Tibial nerve (tissue), 3 donors: ENCODE data around the gene GNAZ.

ENCODE experiments used
- CTCF ChIP-seq, 5 experiments: fragments of 200-600 bp in 3 of 5; fragments of 450-650 bp in 2 of 5; sonication (generic) in 3 of 5; IDR thresholded peaks; one replicate each; pipeline ENCODE4 v1.5.1; 2016 to 2019; ENCODE audit warnings: antibody characterized with exemption in 5 of 5, mild to moderate bottlenecking in 3 of 5, moderate library complexity in 2 of 5
- POLR2A ChIP-seq, 2 donors: fragments of 450-650 bp; IDR thresholded peaks; one replicate each; pipeline ENCODE4 v1.6.1; 2017; ENCODE audit warnings: antibody characterized with exemption in 2 of 2, mild to moderate bottlenecking in 2 of 2, moderate library complexity in 2 of 2

- TF ChIP-seq CTCF (IDR thresholded peaks at IDR 0.05), result no peak
- TF ChIP-seq POLR2A (IDR thresholded peaks at IDR 0.05), result no peak
These were observed 84.8 kb downstream of the GNAZ start for GRCh38 chr22:23155143-23155542.
